Glomerular visceral epithelial cell (primary cell): ENCODE results near the gene CGNL1.
A peak's percentile ranks its signal among the peaks of the same experiment; 100 is the strongest.

Source experiments
- DNase-seq: peaks from one replicate; pipeline ENCODE4 v3.0.0-alpha.2; 2016; ENCODE audit errors: extremely low spot score

Gene CGNL1

DNA sequence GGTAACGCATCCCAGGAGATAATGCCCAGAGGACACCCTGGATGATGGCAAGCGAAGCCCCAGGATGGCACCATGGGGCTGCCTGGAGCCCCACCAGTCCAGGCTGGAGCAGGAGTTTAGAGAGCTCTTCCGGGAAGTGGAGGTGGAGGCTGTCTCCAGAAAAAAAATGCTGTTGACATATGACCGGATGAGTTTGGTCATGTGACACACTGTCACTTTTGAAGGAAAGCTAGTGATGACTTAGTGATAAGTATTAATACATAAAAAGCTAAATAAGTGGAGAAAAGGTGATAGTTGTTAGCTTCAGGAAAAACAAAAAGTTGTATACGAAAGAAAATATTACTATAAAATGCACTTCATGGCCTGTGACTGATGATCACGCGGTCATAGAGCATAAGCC lies 195.4 kb downstream of the CGNL1 start:
- DNase-seq: no peak

- no peak for DNase-seq
Measured at GRCh38 chr15:57572468-57572867, 196.2 kb downstream of the CGNL1 start.

- no peak for DNase-seq
Measured at GRCh38 chr15:57573151-57573550, 196.8 kb downstream of the CGNL1 start.

- no peak for DNase-seq
Measured at GRCh38 chr15:57575363-57575762, 199.1 kb downstream of the CGNL1 start.

GRCh38 chr15:57578288-57578900 lies 202.1 kb downstream of the CGNL1 start:
- no peak for DNase-seq

- no peak for DNase-seq
Measured at GRCh38 chr15:57580428-57580827, 204.1 kb downstream of the CGNL1 start.

GRCh38 chr15:57580866-57581265 lies 204.6 kb downstream of the CGNL1 start:
- no peak for DNase-seq

DNA sequence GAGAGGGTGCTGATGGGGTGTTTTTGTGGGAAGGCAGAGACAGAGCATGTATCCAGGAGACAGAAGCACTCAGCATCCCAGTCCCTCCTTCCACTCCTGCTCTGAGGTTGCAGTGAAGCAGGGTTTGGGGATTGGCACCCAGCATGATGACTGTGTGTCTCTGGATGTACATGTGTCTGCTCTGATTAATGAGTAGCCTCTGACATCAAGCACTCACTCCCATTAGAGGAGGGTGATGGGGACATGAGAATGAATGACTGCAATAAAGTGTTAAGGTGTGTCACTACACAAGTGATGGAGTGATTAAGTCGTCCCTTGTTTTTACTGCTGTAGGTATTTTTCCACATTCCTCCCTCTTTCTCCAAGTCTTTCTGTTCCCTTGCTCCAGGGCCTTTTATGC lies 205.8 kb downstream of the CGNL1 start:
- no peak for DNase-seq

DNA sequence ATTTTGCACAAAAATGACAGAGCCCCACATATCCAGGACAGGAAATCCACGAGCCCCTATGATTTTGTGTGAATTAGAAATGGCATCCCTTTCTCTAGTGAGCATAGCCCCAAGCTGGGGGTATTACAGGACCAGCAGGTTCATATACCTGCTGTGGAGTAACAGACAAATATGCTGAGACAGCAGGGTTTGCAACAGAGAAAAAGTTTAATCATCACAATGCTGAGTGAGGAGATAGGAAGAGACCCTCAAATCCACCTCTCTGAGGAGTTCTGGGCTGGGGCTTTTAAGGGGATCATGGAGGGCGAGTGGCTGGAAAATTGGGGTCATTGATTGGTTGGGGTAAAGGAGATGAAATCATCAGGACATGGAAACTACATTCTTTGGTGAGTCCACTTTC lies 207.0 kb downstream of the CGNL1 start:
- no peak for DNase-seq

DNA sequence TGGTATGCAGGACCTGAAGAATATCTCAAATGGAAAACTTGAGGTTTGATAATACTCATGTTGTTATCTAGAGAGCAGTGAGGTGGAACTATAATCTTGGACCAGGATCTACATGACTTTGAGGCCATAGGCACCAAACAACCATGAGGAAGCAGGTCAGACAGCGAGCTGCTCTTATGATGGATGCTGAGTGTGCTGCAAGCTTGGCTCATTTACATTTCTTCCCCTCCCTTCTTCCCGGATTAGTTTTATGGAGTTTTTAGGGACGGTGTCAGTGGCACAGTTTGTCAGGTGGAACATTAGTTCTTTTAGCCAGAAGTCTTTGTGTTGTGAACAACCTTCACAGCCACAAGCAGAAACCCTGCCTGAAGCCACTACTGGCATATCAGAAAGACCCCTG lies 207.4 kb downstream of the CGNL1 start:
- no peak for DNase-seq

GRCh38 chr15:57586661-57587424 lies 210.5 kb downstream of the CGNL1 start:
- no peak for DNase-seq

DNA sequence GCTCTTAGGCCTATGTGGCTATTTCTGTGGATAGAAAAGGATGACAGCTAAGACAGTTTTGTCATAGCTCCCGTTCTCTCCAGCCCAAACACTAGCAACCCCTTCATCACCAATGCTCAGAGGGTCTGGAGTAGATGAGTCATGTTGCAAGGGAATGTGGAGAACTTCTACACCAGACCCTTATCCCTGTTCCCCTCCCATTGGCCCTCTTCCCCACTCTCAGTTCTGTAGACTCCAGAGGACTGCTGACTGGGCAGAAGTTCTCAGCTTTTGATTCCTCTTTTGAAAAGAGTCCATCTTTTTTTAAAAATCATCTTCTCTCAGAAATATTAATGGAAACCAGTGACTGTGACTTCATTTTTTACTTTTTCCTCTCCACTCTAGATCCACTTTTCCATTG lies 213.0 kb downstream of the CGNL1 start:
- no peak for DNase-seq

DNA sequence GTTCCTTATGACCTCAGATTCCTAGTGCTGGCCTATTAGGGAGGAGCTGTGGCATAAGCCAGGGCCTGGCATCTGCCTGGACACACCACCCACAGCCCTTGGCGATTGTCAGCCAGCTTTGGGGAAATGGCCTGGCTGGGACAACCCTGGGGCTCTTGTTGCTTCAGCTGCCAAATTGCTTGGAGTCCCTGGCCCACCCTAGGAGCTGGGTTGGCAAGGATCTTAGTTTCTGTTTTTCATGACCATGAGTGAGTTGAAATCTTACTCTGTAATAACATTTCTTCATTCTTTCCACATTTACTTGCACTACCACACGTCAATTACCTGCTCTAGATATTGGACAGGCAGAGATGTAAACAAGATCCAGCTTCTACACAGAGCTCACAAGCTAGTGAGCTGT lies 213.4 kb downstream of the CGNL1 start:
- no peak for DNase-seq

DNA sequence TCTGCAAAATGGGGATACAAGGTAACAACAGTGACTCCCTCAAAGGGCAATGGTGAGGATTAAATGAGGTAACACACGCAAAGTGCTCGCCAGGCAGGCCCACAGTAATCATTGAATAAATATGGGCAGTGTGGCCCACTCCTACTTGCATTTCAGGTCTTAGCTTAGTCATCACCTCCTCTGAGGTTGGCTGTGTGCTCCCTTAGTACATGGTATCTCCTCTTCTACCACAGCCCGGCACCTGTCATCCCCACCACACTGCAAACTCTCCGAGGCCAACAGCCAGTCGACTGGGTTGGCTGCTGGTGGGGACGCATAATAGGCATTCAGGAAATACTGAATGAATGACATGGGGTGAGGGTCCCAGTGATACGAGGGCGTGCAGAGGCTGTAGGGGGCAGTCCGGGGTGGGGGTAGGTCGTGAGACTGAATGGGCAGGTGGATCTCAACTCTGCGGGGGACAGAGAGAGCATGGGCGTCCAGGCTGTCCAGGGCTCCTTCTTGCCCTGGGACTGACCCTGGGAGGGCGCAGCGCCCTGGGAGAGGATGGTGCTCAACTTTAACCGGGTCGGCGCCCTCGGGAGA lies 215.0 kb downstream of the CGNL1 start:
- DNase-seq: no peak

DNA sequence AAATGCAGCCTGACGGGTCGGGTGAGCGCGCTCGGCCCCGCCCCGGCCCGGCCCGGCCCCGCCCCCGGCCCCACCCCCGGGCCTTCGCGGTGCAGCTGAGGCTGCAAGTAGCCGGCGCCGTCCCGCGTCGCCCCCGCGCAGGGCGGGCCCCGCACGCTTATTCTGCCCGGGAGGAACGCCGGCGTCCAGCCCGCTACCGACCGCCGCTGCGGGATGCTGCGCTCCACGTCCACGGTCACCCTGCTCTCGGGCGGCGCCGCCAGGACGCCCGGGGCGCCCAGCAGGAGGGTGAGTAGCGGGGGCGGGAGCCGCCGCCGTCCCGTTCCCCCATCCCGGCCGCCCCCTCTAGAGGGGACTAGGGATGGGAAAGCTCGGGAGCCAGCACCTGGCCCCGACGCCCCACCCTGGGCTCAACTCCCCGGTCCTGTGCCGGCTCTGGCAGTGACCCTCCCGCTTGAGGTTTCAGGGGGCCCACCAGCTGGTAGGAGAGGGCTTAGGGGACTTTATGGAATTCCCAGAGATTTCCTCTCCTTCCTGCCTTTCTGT lies 215.6 kb downstream of the CGNL1 start, which contains the start of gene MYZAP:
Gene MYZAP, plus strand, starts transcription at position 83 of the 546 bp plus-strand sequence. Its CDS starts 131 bp downstream, at position 214.
- peak; percentile 14 for DNase-seq

DNA sequence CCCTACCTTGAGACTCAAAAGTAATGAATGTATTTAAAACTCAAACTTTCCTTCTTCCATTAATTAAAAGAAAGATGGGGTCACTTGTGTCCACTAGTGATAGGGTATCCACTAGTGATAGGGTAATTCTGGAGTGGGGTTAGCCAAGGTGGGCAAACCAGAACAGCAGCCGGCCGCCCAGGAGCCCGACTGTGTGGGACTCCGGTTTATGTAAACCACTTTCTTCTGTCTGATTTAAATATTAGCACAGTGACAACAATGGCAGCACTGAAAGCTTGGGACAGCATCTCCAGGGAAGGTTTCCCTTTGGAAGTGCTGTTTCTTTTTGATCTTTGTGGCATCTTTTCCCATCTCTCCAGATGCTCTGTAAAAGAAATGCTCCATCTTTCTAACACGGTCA lies 216.1 kb downstream of the CGNL1 start:
- no peak for DNase-seq

DNA sequence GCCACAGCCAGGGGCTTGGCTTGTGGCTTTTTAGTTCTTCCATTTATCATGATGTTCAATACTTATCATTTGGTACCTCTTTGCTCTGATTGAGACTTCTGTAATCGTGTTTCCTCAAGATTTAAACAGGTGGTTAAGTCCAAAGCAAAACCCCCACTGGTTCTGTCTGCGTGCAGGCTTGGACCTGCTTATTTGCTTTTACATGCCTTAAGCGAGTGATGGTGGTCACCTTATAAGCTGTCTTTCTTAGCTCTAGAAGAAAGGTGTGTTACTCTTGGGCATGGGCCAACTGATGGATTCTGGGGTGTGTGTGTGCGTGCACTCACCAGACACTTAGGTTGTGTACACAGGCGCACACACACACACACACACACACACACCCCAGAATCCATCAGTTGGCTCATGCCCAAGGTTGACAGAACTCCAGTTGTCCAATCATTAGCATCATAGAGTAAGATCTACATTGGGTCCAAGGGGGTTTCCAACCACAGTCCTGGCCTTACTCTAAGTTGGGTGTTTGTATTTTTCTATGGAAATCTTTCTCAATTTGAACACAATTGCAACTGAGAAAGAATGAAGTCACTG lies 216.6 kb downstream of the CGNL1 start:
- no peak for DNase-seq

- DNase-seq: no peak
Measured at GRCh38 chr15:57594479-57594878, 218.2 kb downstream of the CGNL1 start.

- DNase-seq: no peak
Measured at GRCh38 chr15:57595011-57595866, 218.9 kb downstream of the CGNL1 start.

GRCh38 chr15:57596301-57596855 lies 220.1 kb downstream of the CGNL1 start:
- no peak for DNase-seq

- DNase-seq: no peak
Measured at GRCh38 chr15:57596978-57597377, 220.7 kb downstream of the CGNL1 start.
